PC-9 (cell line): ENCODE results near the gene VCX3A.

Experiments used
- EZH2 ChIP-seq: fragments of 200-600 bp; sonication (generic); IDR thresholded peaks from 2 replicates; pipeline ENCODE4 v1.8.0; 2017; ENCODE audit warnings: antibody characterized with exemption, low read depth
- TF ChIP-seq, protein P1 (sequence below): fragments of 200-600 bp; sonication (generic); conservative IDR thresholded peaks from 2 replicates; pipeline ENCODE4 v1.6.1; 2017; ENCODE audit warnings: mixed run types, antibody characterized with exemption, mild to moderate bottlenecking, moderate library complexity

DNA sequence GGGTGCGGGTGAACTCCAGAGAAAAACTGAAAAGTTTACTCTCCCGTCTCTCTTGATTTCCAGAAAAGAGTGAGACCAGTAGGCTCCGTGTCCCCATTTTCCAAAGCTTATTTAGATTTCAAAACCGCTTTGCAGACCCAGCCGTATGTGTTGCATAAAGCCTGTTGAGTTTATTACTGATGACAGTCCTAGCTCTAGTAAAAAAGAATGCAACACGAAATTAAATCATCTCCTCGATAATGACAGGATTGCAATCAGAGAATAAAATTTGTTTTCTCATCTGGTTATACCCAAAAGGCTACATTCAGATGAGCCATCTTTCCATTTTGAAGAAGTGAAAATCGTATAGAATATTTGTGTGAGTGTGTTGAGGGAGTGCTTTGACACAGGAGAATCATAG is 16.1 kb upstream of the VCX3A start:
- TF ChIP-seq, protein P1, sequence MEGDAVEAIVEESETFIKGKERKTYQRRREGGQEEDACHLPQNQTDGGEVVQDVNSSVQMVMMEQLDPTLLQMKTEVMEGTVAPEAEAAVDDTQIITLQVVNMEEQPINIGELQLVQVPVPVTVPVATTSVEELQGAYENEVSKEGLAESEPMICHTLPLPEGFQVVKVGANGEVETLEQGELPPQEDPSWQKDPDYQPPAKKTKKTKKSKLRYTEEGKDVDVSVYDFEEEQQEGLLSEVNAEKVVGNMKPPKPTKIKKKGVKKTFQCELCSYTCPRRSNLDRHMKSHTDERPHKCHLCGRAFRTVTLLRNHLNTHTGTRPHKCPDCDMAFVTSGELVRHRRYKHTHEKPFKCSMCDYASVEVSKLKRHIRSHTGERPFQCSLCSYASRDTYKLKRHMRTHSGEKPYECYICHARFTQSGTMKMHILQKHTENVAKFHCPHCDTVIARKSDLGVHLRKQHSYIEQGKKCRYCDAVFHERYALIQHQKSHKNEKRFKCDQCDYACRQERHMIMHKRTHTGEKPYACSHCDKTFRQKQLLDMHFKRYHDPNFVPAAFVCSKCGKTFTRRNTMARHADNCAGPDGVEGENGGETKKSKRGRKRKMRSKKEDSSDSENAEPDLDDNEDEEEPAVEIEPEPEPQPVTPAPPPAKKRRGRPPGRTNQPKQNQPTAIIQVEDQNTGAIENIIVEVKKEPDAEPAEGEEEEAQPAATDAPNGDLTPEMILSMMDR, result no peak
- no peak for TF ChIP-seq EZH2
